OCI-LY1 (cell line): ENCODE measurements around the gene IGF1R.

ENCODE experiments used
- EZH2 ChIP-seq: fragments of 200-600 bp; sonication (generic), shearing (Covaris generic); IDR thresholded peaks from 2 replicates; pipeline ENCODE4 v1.8.0; 2017; ENCODE audit warnings: borderline replicate concordance, mixed run types, mild to moderate bottlenecking, antibody characterized with exemption, low read length, moderate library complexity, mixed read lengths
- TF ChIP-seq, protein P1 (sequence below): fragments of 200-600 bp; sonication (generic), shearing (Covaris generic); IDR thresholded peaks from 2 replicates; pipeline ENCODE4 v1.5.1; 2017; ENCODE audit warnings: mild to moderate bottlenecking, antibody characterized with exemption, low read length, moderate library complexity, mixed read lengths

DNA sequence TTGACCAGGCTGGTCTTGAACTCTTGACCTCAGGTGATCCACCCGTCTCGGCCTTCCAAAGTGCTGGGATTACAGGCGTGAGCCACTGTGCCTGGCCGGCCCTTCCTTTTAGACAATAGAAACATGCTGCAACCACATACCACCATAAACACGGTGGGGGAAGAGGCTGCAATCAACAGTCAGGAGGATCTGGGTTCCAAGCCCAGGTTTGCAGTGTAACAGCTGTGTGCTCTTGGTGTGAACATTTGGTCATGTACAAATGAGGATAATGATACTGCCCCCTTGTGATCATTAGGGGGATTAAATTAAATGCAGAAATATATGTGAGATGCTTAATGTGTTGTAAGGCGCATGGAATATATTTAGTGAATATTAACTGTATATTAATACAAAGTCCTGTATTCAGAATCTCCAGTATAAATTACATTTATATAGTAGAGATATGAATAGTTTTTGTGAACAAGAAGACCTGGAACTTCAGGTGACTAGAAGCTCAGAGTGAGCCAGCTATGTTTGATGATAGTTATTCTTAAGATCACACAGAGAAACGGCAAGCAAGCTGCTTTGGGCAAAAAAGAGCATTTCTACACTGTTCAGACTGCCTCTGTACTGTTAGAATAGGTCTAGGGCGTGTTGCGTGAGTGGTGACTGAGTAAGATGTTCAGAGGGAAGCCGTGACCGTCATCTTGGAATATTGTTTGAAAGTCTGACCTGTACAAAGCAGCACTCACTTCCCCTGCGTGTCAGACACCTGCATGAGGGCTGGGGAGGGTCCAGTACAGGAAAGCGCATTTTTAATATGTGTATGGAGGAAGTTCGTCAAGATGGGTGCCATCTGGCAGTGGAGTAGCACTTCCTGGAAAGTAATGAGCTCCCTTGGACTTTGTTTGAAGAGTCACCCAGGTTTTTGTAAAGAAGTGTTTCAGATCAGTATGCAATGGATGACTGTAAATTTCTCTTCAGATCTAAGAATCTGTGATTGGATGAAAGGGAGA, 233.5 kb downstream of the IGF1R start:
- TF ChIP-seq, protein P1, sequence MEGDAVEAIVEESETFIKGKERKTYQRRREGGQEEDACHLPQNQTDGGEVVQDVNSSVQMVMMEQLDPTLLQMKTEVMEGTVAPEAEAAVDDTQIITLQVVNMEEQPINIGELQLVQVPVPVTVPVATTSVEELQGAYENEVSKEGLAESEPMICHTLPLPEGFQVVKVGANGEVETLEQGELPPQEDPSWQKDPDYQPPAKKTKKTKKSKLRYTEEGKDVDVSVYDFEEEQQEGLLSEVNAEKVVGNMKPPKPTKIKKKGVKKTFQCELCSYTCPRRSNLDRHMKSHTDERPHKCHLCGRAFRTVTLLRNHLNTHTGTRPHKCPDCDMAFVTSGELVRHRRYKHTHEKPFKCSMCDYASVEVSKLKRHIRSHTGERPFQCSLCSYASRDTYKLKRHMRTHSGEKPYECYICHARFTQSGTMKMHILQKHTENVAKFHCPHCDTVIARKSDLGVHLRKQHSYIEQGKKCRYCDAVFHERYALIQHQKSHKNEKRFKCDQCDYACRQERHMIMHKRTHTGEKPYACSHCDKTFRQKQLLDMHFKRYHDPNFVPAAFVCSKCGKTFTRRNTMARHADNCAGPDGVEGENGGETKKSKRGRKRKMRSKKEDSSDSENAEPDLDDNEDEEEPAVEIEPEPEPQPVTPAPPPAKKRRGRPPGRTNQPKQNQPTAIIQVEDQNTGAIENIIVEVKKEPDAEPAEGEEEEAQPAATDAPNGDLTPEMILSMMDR = peak; percentile 60
- no peak for TF ChIP-seq EZH2
